Activated naive CD8-positive, alpha-beta T cell treated with anti-CD3 and anti-CD28 coated beads, Interleukin-2, amount 10 ng/mL, durations not matched to agents 7 days and 5 days (primary cell): ENCODE data around the gene SLC30A1. TPM values are rescaled to one million over a fixed set of nuclear protein-coding genes. Genes with fewer than 3 reads are reported as not detected.
"Not testable (repeated sequence)": the region's sequence is repeated elsewhere in the genome, so short reads cannot be mapped to it uniquely, and the experiment has no call there.

ENCODE experiments used
- ATAC-seq: fragments of 150-1000 bp; cut with Tn5 transposase; one replicate; pipeline ENCODE4 v1.10.0; 2021; ENCODE audit warnings: low read depth, moderate library complexity
- POLR2A ChIA-PET: fragments of 350-600 bp; sonication (Branson Sonifier 250); formaldehyde crosslinking; loops from one replicate; lab custom pipeline; 2021; ENCODE audit warnings: antibody characterized with exemption; lab: Charles Lee
- DNase-seq: peaks from one replicate; pipeline ENCODE4 v3.0.0; 2021
- H3K27ac Mint-ChIP-seq: one replicate; pipeline ENCODE4 v1.8.0; 2022; ENCODE audit warnings: mild to moderate bottlenecking, mixed read lengths
- H3K27me3 Mint-ChIP-seq: one replicate; pipeline ENCODE4 v1.8.0; 2022; ENCODE audit warnings: mild to moderate bottlenecking, moderate library complexity, mixed read lengths
- H3K36me3 Mint-ChIP-seq: one replicate; pipeline ENCODE4 v1.8.0; 2021; ENCODE audit warnings: mild to moderate bottlenecking, mixed read lengths
- H3K4me1 Mint-ChIP-seq: one replicate; pipeline ENCODE4 v1.8.0; 2021; ENCODE audit warnings: mixed read lengths
- H3K4me3 Mint-ChIP-seq: one replicate; pipeline ENCODE4 v1.8.0; 2022; ENCODE audit warnings: mild to moderate bottlenecking, moderate library complexity, mixed read lengths
- H3K9me3 Mint-ChIP-seq: one replicate; pipeline ENCODE4 v1.8.0; 2021; ENCODE audit warnings: mixed read lengths
- total RNA-seq, 2 experiments: library from RNA; stranded (reverse); gene quantifications; one replicate each; pipeline ENCODE4 v1.2.3, GENCODE V29; 2021

SLC30A1 gene
- total RNA-seq, 2 experiments from 2014 or later = 11.9 to 13.2 TPM

- H3K27me3 Mint-ChIP-seq = peaks cover 8% of the 10 kb centered on the region
- peaks cover 15% of the 10 kb centered on the region for H3K4me1 Mint-ChIP-seq
- ATAC-seq (no peak), DNase-seq (no peak)
- H3K36me3 Mint-ChIP-seq = no peaks in the 10 kb centered on the region
- POLR2A ChIA-PET = no interaction called here
- no peak overlapping the region for H3K27ac Mint-ChIP-seq
- no peak overlapping the region for H3K4me3 Mint-ChIP-seq
- peaks cover 1% of the 10 kb centered on the region for H3K9me3 Mint-ChIP-seq
These were observed 8.2 kb upstream of the SLC30A1 start for GRCh38 chr1:211587123-211587522.

- POLR2A ChIA-PET = no interaction called here
- Mint-ChIP-seq H3K27me3 (peaks cover 4% of the 10 kb centered on the region), H3K4me3 (no peak overlapping the region), H3K9me3 (peaks cover 1% of the 10 kb centered on the region), H3K36me3 (no peaks in the 10 kb centered on the region), H3K4me1 (peaks cover 21% of the 10 kb centered on the region), H3K27ac (no peak overlapping the region)
- ATAC-seq (no peak), DNase-seq (no peak)
These were observed 7.6 kb upstream of the SLC30A1 start for GRCh38 chr1:211586538-211586937.

- Mint-ChIP-seq H3K27ac (peak overlapping the region; percentile 73), H3K9me3 (peaks cover 1% of the 10 kb centered on the region), H3K36me3 (no peaks in the 10 kb centered on the region), H3K27me3 (no peaks in the 10 kb centered on the region), H3K4me3 (no peak overlapping the region), H3K4me1 (peaks cover 31% of the 10 kb centered on the region)
- ATAC-seq (no peak), DNase-seq (no peak)
- POLR2A ChIA-PET = interaction anchor here (0.5 kb wide), 1 partner anchor 114 kb away, joined by 3 read pairs; no protein-coding TSS in a partner anchor
These were observed 4.3 kb upstream of the SLC30A1 start for GRCh38 chr1:211583011-211583992.

GRCh38 chr1:211581526-211581925 lies 2.6 kb upstream of the SLC30A1 start:
- no peak for DNase-seq
- peaks cover 35% of the 10 kb centered on the region for H3K4me1 Mint-ChIP-seq
- peaks cover 1% of the 10 kb centered on the region for H3K9me3 Mint-ChIP-seq
- no peak for ATAC-seq
- peak overlapping the region; percentile 15 for H3K4me3 Mint-ChIP-seq
- H3K27ac Mint-ChIP-seq = peak overlapping the region; percentile 76
- H3K36me3 Mint-ChIP-seq = peaks cover 3% of the 10 kb centered on the region
- POLR2A ChIA-PET = no interaction called here
- no peaks in the 10 kb centered on the region for H3K27me3 Mint-ChIP-seq

GRCh38 chr1:211580303-211580687 lies 1.3 kb upstream of the SLC30A1 start:
- ATAC-seq (no peak), DNase-seq (no peak)
- Mint-ChIP-seq H3K4me3 (peak overlapping the region; percentile 75), H3K27me3 (no peaks in the 10 kb centered on the region), H3K9me3 (peaks cover 1% of the 10 kb centered on the region), H3K36me3 (peaks cover 10% of the 10 kb centered on the region), H3K4me1 (peaks cover 43% of the 10 kb centered on the region), H3K27ac (peak overlapping the region; percentile 78)
- POLR2A ChIA-PET = interaction anchor here (2.0 to 2.5 kb wide), 2 partner anchors 23 to 26 kb away, joined by 7 to 12 read pairs; no protein-coding TSS in a partner anchor

GRCh38 chr1:211579440-211580302 lies 710 bp upstream of the SLC30A1 start:
- ATAC-seq (peak; percentile 56), DNase-seq (no peak)
- peaks cover 46% of the 10 kb centered on the region for H3K4me1 Mint-ChIP-seq
- H3K36me3 Mint-ChIP-seq = peaks cover 14% of the 10 kb centered on the region
- H3K27ac Mint-ChIP-seq = peak overlapping the region; percentile 78
- peaks cover 1% of the 10 kb centered on the region for H3K9me3 Mint-ChIP-seq
- POLR2A ChIA-PET = interaction anchor here (0.6 to 2.5 kb wide), 12 partner anchors 9 to 1493 kb away, joined by 3 to 13 read pairs (median 5); partner anchors contain the start of genes NEK2 and TRAF5
- H3K27me3 Mint-ChIP-seq = no peaks in the 10 kb centered on the region
- peak overlapping the region; percentile 83 for H3K4me3 Mint-ChIP-seq

- Mint-ChIP-seq H3K27ac (peak overlapping the region; percentile 91), H3K27me3 (no peaks in the 10 kb centered on the region), H3K36me3 (peaks cover 22% of the 10 kb centered on the region), H3K4me3 (peak overlapping the region; percentile 88), H3K9me3 (no peaks in the 10 kb centered on the region), H3K4me1 (peaks cover 46% of the 10 kb centered on the region)
- POLR2A ChIA-PET = interaction anchor here (1.0 to 2.5 kb wide), 8 partner anchors 11 to 251 kb away, joined by 3 to 13 read pairs (median 6); partner anchors contain the start of genes NEK2 and TRAF5
- ATAC-seq = peak; percentile 54
- peak; percentile 87 for DNase-seq
These were observed 932 bp downstream of the SLC30A1 start for GRCh38 chr1:211577819-211578639.

- POLR2A ChIA-PET = interaction anchor here (1.0 kb wide), 1 partner anchor 48 kb away, joined by 4 read pairs; no protein-coding TSS in a partner anchor
- peak overlapping the region; percentile 88 for H3K4me3 Mint-ChIP-seq
- no peaks in the 10 kb centered on the region for H3K9me3 Mint-ChIP-seq
- H3K27me3 Mint-ChIP-seq = no peaks in the 10 kb centered on the region
- no peak for ATAC-seq
- H3K27ac Mint-ChIP-seq = peak overlapping the region; percentile 70
- peaks cover 22% of the 10 kb centered on the region for H3K36me3 Mint-ChIP-seq
- no peak for DNase-seq
- H3K4me1 Mint-ChIP-seq = peaks cover 43% of the 10 kb centered on the region
These were observed 1.6 kb downstream of the SLC30A1 start for GRCh38 chr1:211577277-211577818.

- DNase-seq (no peak), ATAC-seq (no peak)
- Mint-ChIP-seq H3K27me3 (no peaks in the 10 kb centered on the region), H3K4me1 (peaks cover 38% of the 10 kb centered on the region), H3K36me3 (peaks cover 22% of the 10 kb centered on the region), H3K27ac (no peak overlapping the region), H3K4me3 (peak overlapping the region; percentile 88), H3K9me3 (no peaks in the 10 kb centered on the region)
- POLR2A ChIA-PET = interaction anchor here (1.0 kb wide), 1 partner anchor 48 kb away, joined by 4 read pairs; no protein-coding TSS in a partner anchor
These were observed 2.2 kb downstream of the SLC30A1 start for GRCh38 chr1:211576717-211577116.

- H3K4me3 Mint-ChIP-seq = no peak overlapping the region
- no peak overlapping the region for H3K27ac Mint-ChIP-seq
- no peaks in the 10 kb centered on the region for H3K27me3 Mint-ChIP-seq
- POLR2A ChIA-PET = no interaction called here
- H3K4me1 Mint-ChIP-seq = peaks cover 22% of the 10 kb centered on the region
- no peak for ATAC-seq
- H3K36me3 Mint-ChIP-seq = peaks cover 26% of the 10 kb centered on the region
- no peaks in the 10 kb centered on the region for H3K9me3 Mint-ChIP-seq
- DNase-seq = no peak
These were observed 4.3 kb downstream of the SLC30A1 start for GRCh38 chr1:211574705-211575104.

- Mint-ChIP-seq H3K4me3 (no peak overlapping the region), H3K4me1 (peaks cover 20% of the 10 kb centered on the region), H3K36me3 (peaks cover 25% of the 10 kb centered on the region), H3K9me3 (no peaks in the 10 kb centered on the region), H3K27ac (no peak overlapping the region), H3K27me3 (no peaks in the 10 kb centered on the region)
- POLR2A ChIA-PET = no interaction called here
- ATAC-seq (no peak), DNase-seq (no peak)
These were observed 7.0 kb downstream of the SLC30A1 start for GRCh38 chr1:211571998-211572397.

- H3K27ac Mint-ChIP-seq, POLR2A ChIA-PET, H3K4me3 Mint-ChIP-seq: not testable (repeated sequence)
These were observed 8.6 kb downstream of the SLC30A1 start for GRCh38 chr1:211570378-211570777.

More at GRCh38 chr1:211570378-211570777, 8.6 kb downstream of the SLC30A1 start:
- Mint-ChIP-seq H3K4me1 (peaks cover 16% of the 10 kb centered on the region), H3K36me3 (peaks cover 17% of the 10 kb centered on the region)
- H3K27me3 Mint-ChIP-seq, ATAC-seq, DNase-seq, H3K9me3 Mint-ChIP-seq: not testable (repeated sequence)
